HG03025 (cell line): Measurements from ENCODE around the gene PKM.

ENCODE experiments used
- ATAC-seq: cut with Tn5 transposase; IDR thresholded peaks from one replicate; pipeline ENCODE4 v1.9.1; 2021; ENCODE audit warnings: mild to moderate bottlenecking, moderate library complexity; ENCODE audit not compliant: unreplicated experiment, low FRiP score

PKM gene

DNA sequence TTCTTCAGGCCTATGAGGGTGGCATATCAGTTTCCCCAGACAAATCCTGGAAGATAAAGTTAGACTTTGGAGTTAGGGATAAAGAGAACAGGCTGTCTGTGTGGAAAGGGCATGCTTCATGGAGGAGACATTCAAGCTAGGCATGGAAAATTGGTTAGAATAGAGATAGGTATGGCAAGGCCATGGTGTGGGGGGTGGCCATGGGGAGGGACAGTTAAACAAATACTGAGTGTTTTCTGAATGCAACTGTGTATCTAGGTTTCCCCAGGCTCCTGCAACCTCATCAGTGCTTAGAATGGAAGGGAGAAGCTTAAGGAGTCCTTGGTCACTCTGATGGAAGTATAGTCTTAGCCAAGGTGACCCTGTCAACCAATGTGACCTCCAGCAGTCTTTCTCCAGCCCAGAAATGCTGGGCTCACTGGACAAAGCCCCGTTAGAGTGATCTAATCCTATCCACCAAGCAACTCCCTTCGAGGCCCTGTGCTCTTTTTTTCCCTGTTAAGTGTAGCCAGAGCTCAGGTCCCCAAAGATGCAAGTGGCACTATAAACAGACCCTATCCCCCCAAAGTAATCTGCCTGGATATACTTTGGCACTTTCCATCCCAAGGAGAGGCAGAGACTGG lies 5.5 kb upstream of the PKM start:
- no peak for ATAC-seq

DNA sequence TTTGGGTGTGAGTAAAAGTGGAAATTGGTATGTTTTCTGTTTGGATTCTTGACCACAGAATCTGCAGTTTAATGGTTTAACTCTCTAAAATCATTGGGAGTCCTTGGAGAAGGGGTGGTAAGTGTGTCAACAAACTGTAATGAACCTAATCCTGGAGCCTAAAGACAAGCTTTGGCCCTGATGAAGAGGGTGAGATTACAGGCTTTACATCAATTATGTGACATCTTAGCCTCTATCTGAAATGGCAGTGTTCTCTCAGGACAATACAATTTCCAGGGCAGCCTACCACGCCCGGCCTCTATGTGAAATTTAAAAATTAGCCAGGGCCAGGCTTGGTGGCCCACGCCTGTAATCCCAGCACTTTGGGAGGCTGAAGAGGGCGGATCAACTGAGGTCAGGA lies 4.3 kb upstream of the PKM start:
- no peak for ATAC-seq

DNA sequence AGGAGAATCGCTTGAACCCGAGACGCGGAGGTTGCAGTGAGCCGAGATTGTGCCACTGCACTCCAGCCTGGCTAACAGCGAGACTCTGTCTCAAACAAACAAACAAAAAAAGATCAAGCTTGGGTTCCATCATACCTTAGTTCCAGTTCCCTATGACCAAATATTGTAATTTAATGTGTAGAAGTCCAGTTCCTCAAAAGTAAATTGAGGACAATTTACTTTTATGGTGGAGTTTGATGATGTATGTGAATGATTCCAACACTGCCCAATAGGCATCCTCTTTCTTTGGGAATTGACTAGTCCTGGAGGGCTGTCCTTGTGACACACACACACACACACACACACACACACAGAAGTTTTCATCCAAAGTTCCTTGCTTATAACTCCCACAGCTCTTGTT lies 2.8 kb upstream of the PKM start:
- ATAC-seq, result no peak

DNA sequence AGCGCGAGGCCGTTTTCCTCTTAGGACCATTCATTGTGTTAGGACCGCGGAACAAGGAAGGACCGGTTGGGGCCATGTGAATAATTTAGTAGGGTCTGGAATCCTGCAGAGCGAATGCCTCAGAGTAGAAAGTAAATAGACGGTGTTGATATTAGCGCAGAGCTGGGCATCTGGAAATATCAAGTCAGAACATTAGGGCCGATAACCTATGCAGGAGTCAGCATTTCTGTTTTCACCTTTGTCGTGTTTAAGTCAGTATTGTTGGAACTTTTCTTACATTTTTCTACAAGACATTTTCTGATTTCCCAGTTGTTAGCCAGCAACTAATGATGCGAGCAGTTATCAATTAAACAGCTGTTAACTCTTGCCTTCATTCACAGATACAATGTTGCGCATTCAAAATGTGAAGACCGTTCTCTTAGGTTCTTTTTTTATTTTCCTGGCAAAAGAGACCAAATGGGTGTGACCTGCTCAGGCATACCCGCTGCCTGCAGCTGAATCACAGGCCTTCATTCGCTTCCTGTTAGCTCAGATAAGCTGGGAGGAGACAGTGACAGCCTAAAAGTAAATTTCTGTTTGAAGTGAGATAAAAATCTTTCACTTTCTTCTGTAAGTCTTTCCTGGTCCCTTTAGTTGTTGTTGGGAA lies 966 bp upstream of the PKM start:
- no peak for ATAC-seq

DNA sequence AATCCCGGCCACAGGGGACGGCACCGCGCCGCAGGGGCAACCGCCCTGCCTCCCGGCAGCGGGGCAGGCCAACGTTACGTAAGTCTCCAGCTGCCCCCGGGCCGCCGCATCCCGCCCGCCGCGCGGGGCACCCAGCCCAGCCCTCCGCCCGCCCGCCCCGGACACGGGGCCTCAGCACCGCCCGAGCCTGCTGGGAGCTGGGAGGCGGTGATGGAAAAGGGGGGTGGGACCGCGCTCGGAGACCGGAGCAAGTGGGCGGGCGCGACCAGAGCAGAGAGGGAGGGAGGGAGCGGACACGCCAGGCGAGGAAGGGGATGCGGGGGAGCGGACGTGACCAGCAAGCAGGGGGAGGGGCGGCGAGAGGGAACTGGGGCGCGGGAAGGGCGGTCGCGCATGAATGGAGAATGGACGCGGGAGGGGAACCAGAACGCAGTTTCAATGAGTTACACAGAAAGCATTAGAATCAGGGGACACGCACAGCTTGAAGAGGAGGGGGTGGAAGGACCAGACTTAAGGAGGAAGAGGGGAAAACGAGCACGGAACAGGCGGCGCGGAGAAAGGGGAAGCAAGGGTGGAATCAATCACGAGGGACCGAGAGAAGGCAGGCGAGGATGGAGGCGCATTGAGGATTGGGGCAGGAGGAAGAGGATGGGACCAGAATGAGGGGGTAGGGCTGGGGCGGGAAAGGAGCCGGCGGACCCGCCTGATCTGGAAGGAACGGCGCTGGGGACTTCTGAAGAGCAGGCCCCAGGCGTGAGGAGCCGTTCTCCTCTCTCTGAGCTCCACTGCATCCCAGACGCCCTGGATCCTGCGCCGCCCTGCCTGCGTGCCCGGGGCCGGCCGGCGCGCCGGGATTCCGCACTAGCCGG lies 559 bp downstream of the PKM start:
- ATAC-seq, result no peak

DNA sequence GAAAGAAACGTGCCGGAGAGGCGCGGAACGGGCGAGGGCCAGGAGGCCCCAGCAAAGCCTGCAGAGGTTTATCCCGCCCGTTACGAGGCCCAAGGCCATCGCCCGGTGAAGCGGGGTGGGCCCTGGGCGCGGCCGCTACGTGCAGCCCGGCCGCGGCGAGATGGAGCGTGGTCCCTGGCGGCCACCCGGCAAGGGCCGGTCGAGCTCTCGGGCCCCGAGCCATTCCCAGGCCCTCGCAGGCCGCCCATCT lies 1.1 kb downstream of the PKM start:
- ATAC-seq, result no peak

DNA sequence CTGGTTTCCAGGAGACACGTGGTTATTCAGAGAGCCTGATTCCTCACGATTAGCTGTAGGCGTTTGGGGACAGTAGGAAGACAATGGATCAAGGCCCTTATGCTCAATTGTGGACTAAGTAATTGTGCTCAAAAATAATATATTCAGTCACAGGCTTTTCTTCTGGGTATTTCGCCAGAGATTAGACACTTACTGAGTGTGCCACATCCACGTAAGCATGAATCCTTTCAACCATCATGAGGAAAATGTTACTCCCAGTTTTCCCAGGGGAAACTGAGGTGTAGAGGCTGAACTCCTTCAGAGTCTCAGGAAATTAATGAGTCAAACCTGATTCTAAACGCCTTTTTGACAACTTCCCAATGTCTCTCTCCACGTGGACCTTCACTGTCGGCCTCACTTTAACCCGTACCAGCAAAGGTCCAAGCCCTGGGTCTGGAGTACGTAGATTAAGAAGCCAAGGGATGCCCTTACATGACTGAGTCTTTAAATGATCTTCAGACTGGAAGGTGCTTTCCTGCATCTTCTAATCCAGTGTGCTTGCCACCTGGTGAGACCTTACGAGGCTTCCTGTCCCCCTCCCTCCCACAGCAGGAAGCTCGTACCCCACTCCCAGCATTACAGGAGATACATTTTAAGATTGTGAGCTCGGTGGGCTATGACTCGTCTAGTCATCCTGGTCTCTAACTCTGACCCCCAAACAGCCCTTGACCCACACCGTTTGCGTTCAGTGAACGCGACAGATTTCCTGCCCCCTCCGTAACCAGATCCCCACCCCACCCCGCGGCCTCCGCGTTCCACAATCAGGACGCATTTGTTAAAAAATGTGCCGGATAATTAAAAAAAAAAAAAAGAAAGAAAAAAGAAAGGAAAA lies 1.7 kb downstream of the PKM start:
- no peak for ATAC-seq

DNA sequence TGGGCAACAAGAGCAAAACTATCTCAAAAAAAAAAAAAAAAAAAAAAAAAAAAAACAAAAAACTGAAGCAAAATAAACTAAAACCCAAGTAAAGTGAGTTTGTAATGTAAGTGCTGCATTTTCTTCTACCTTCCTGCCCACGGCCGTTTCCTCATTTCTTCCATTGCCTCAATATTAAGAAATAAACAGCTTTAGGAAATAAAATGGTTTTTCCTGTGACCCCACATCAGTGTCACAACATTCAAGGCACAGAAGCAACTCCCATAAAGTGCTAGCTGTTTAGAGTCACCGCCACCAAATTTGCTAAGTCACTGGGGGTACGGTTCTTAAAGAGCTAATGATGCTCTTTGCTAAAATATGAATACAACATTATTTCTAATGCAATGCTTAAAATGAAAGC lies 3.3 kb downstream of the PKM start:
- no peak for ATAC-seq

DNA sequence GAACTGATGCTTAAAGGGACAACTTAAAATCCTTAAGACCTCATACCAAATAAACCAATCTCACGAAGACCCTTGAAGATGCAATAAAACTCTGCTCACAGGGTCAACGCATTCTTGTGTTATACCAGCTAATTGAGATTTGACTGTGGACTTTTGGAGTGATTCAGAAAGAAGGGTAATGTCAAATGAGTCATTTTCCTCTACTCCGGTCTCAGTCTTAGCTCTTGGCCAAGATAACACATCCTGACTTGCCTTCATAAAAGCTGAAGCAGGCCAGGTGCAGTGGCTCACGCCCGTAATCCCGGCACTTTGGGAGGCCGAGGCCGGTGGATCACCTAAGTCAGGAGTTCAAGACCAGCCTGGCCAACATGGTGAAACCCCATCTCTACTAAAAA lies 3.8 kb downstream of the PKM start:
- no peak for ATAC-seq

DNA sequence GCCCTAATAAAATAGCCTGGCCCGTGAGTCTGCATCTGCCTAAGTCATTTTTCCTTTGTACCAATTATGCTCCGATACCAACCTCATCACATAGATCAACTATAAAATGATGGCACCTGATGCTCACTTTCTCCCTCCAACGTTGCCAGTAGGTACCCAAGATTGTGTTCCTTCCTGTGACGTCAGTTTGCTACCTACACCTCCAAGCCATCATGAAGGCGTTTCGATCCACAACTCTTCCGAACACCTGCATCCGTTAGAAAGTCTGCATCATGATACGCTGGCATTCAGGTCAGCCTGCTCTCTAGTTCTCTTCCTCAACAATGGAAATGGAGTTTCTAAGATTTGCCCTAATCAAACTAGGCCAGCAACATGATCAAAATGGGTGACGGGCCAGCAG lies 7.7 kb downstream of the PKM start:
- no peak for ATAC-seq

DNA sequence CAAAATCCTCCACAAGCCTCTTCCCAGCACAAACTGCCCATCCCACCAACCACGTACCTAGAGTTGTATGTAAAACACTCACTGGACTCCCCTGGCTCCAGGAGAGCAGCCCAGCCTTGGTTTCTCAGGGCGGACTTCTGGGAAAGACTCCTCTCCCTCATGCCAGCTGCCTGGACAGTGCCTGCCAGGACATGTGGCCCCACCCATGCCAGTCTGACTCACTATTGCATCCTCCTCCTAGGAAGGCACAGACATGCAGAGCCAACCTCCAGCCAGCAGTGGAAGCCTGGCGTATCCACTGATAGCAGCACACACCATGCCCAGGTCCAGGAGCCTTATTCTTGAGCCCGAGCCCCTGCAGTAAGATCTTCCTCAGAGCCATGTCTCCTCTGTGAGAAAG lies 8.6 kb downstream of the PKM start:
- no peak for ATAC-seq

DNA sequence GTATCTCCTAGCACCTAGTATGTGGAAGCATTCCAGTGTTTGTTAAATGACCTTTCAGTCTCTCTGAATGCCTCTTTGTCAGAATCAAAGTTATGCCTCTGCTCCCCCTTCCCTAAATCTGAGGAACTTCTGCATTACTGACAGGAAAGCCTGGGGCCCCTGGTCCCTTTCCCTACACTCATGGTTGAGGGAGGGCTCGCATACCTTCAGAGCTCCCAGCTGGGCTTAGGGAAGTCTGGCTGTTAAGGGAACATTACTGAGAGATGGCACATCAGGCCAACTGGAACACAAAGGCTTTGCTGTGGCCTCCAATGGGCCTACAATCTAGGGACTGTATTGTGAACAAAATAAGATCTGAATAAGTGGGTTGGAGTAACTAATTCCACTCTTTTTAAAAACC lies 10.3 kb downstream of the PKM start:
- no peak for ATAC-seq

DNA sequence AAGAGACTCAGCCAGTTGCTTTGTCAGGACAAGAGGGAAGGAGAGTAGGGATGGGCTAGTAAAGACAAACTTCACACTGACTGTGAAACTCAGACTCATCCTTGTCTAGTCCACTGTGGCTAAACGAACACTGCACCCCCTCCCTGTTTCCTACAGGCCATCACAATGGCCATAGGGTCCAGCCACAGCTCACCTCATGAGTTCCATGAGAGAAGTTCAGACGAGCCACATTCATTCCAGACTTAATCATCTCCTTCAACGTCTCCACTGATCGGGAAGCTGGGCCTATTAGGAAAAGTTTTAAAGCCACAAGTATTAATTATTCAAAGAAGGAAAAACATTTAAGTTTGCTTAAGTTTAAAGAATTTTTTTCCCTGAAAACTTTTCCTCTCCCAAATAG lies 13.8 kb downstream of the PKM start:
- no peak for ATAC-seq

DNA sequence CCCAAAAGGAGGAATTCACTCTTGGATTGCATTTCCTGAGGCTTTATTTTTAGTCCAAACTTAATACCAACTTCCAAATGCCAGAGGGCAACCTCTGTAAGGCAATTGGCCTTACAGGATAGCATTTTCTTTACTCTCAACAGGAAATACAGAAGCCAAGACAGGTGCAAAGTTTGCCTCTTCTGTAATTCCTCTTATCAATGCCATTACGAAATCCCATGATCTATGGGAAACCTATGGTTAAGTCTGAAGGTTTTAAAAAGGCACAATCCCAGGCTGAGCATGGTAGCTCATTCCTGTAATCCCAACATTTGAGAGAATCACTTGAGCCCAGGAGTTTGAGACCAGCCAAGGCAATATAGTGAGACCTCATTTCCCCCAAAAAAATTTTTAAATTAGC lies 14.9 kb downstream of the PKM start:
- no peak for ATAC-seq

DNA sequence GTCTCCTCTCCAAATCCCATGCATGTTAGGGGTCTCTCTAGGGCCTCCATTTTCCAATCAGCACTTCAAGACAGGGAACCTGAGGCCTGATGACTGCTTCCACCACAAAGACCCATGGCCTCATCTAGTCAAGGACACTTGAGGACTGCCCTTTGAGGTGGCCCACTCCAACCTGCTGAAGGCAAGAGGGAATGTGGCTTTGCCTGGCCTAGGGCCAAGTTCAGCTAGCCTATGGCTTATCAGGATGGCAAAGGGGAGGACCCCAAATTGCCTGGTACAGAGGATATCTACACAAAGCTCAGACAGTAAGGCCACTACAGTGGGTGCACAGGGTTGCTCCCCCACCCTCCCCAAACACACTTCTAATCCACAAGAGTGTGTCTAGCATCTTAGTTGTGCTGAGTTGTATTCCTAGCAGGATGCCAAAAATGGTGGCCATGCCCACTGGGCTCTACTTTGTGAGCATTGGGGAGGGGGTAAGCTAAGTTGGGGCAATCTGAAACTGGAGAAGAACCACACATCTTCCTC lies 23.4 kb downstream of the PKM start:
- no peak for ATAC-seq

DNA sequence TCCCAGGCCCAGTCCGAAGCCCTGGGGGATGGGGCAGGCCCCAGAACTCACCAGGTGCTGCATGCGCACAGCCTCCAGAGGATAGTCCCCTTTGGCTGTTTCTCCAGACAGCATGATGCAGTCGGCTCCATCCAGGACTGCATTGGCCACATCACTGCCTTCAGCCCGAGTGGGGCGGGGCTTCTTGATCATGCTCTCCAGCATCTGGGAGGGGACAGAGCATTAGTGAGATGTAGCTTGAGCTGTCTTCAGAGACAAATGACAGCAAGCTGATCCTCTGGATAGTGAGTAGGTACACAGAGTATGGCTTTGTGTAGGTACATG lies 24.4 kb downstream of the PKM start:
- no peak for ATAC-seq

DNA sequence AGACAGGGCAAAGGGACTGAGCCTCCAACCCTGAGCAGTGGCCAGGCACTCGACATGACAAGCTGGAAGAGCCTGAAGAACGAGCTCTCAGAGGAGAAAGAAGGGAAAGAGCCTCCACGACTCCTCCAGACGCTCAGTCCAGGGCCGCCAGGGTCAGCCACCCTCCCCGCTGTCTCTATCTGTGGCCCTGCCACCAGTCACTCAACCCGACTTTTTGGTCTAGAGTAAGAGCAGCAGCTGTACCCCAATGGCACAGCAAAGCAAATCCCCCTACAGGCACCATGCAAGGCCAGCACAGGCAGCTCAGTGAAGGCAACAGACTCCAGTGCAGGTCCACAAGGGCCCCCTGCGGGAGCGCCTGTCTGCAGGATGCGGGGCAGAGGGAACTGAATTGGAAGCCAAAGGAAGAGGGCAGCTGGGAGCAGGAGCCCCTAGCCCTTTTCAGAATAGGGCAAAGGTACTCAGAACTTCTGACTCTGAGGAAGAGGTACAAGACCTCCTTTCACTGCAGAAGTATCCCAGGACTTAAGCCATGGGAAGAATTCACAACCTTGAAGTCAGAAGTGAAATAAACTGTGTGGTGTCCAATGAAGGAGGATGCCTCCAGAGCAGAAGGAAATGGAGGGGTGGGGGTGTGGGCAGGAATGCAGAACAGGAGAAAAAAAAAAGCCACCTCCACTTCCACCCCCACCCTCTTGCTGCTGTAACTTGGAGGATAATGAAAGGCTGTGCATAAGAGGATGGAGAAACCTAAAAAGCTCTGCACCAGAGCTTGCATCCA lies 24.9 kb downstream of the PKM start:
- ATAC-seq, result no peak

DNA sequence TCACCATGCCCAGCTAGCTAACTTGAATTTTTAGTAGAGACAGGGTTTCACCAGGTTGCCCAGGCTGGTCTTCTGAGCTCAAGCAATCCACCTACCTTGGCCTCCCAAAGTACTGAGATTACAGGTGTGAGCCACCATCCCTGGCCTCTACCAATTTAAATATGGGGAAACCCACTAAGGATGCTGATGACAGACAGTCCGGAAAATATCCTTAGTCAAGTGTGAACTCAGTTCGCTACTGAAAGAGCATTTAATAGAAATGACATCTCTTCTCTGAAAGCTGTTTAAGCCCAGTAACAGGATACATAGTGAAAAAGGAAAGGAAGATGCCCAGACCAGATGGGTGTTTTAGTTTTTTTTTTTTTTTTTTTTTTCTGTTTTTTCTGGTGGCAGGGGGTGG lies 25.7 kb downstream of the PKM start:
- ATAC-seq, result no peak

DNA sequence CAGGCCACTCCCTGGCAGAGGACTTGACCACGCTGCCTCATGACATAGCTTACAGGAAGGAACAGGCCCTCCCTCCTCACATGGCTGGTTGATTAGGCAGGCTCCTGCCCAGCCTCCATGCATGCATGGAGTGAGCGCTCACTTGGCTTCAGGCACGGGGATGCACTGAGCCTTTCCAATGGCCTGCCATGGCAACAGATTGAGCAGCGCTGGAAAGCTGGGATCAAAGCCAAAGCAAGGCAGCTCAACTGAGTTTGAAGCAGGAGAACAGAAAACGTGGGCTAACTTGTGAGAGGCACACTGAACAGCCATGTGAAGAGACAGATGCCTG lies 27.5 kb downstream of the PKM start:
- ATAC-seq, result no peak

DNA sequence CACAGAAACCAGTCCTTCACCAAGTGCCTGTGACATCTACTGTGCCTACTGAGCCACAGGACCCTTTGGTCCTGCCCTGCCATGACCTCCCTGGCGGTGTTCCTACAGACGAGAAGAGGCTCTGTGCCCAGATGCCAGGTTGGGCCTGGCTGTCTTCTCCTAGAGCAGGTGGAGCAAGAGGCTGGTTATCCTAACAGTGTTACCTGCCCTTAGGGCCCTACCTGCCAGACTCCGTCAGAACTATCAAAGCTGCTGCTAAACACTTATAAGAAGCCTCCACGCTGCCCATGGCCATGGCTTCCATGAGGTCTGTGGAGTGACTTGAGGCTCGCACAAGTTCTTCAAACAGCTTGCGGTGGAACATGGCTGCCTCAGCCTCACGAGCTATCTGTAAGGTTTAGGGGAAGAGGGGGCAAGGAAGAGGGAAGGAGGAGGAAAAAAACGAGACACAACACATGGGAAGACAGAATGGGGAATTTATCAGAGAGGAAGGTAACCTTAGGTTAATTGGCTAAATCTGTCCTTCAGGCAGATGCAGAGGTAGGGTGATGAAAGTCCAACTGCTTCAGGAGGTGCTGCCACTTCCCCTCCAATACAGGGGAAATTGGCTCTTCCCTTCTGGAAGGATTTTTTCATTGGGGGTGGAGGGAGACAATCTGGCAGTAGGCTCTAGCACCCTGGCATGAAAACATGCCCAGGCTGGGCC lies 28.0 kb downstream of the PKM start:
- ATAC-seq, result no peak
